HAP-1 (cell line): Measurements from ENCODE around the gene CD34.

Source experiments
- DNase-seq, 2 experiments: peaks; one replicate each; pipeline ENCODE4 v3.0.0-alpha.2; 2016 to 2020; ENCODE audit warnings: low spot score in 2 of 2
- H3K27me3 ChIP-seq: fragments of 250-450 bp; sonication (Bioruptor Pico); 2 replicates; pipeline ENCODE4 v1.5.1; 2020; ENCODE audit warnings: low read depth, mild to moderate bottlenecking, moderate library complexity
- H3K36me3 ChIP-seq: fragments of 250-450 bp; sonication (Bioruptor Pico); replicated peaks from 2 replicates; pipeline ENCODE4 v1.5.1; 2020; ENCODE audit warnings: mild to moderate bottlenecking
- H3K4me1 ChIP-seq: fragments of 250-450 bp; sonication (Bioruptor Pico); 2 replicates; pipeline ENCODE4 v1.5.1; 2020; ENCODE audit warnings: mild to moderate bottlenecking
- H3K4me3 ChIP-seq: fragments of 250-450 bp; sonication (Bioruptor Pico); 2 replicates; pipeline ENCODE4 v1.5.1; 2020; ENCODE audit warnings: mild to moderate bottlenecking, moderate library complexity
- H3K9me3 ChIP-seq: fragments of 250-450 bp; sonication (Bioruptor Pico); 2 replicates; pipeline ENCODE4 v1.5.1; 2020; ENCODE audit warnings: mild to moderate bottlenecking, moderate library complexity
- in situ Hi-C: fragments of 300-500 bp; cut with MboI; formaldehyde crosslinking; loops from 3 replicates; pipeline ENCODE4 v1.14.3; 2020; ENCODE audit warnings: low sequenced_read_pairs, inconsistent platforms, mixed read lengths

CD34 gene

GRCh38 chr1:207857447-207857846 is 53.5 kb downstream of the CD34 start:
- no peaks in the 10 kb centered on the region for H3K9me3 ChIP-seq
- peaks cover 37% of the 10 kb centered on the region for H3K36me3 ChIP-seq
- no peak for DNase-seq
- no peak overlapping the region for H3K4me3 ChIP-seq
- H3K4me1 ChIP-seq = no peaks in the 10 kb centered on the region
- in situ Hi-C loops = no loop called here
- no peaks in the 10 kb centered on the region for H3K27me3 ChIP-seq

GRCh38 chr1:207856276-207857023 is 54.5 kb downstream of the CD34 start:
- Histone ChIP-seq H3K36me3 (peaks cover 38% of the 10 kb centered on the region), H3K4me3 (no peak overlapping the region), H3K9me3 (no peaks in the 10 kb centered on the region), H3K4me1 (no peaks in the 10 kb centered on the region), H3K27me3 (no peaks in the 10 kb centered on the region)
- no peak for DNase-seq
- in situ Hi-C loops = no loop called here

- no peaks in the 10 kb centered on the region for H3K27me3 ChIP-seq
- no peak for DNase-seq
- no peaks in the 10 kb centered on the region for H3K9me3 ChIP-seq
- peaks cover 27% of the 10 kb centered on the region for H3K36me3 ChIP-seq
- no peaks in the 10 kb centered on the region for H3K4me1 ChIP-seq
- in situ Hi-C loops = no loop called here
- no peak overlapping the region for H3K4me3 ChIP-seq
These were observed 56.9 kb downstream of the CD34 start for GRCh38 chr1:207854001-207854400.

- in situ Hi-C loops = no loop called here
These were observed 57.6 kb downstream of the CD34 start for GRCh38 chr1:207853372-207853757.

GRCh38 chr1:207852576-207853371 is 58.2 kb downstream of the CD34 start:
- in situ Hi-C loops = no loop called here
- no peak for DNase-seq
- Histone ChIP-seq H3K4me3 (no peak overlapping the region), H3K36me3 (peaks cover 21% of the 10 kb centered on the region), H3K27me3 (no peaks in the 10 kb centered on the region), H3K9me3 (no peaks in the 10 kb centered on the region), H3K4me1 (no peaks in the 10 kb centered on the region)

More at GRCh38 chr1:207853372-207853757, 57.6 kb downstream of the CD34 start:
- Histone ChIP-seq H3K4me3 (no peak overlapping the region), H3K27me3 (no peaks in the 10 kb centered on the region), H3K36me3 (peaks cover 26% of the 10 kb centered on the region), H3K4me1 (no peaks in the 10 kb centered on the region), H3K9me3 (no peaks in the 10 kb centered on the region)
- no peak for DNase-seq

GRCh38 chr1:207851696-207852095 is 59.2 kb downstream of the CD34 start:
- DNase-seq = no peak
- Histone ChIP-seq H3K4me3 (no peak overlapping the region), H3K36me3 (peaks cover 11% of the 10 kb centered on the region), H3K9me3 (no peaks in the 10 kb centered on the region), H3K4me1 (no peaks in the 10 kb centered on the region), H3K27me3 (no peaks in the 10 kb centered on the region)
- in situ Hi-C loops = no loop called here

- in situ Hi-C loops = no loop called here
- H3K36me3 ChIP-seq = peaks cover 11% of the 10 kb centered on the region
These were observed 60.1 kb downstream of the CD34 start for GRCh38 chr1:207850621-207851407.

GRCh38 chr1:207849646-207850045 is 61.3 kb downstream of the CD34 start:
- no peak overlapping the region for H3K4me3 ChIP-seq
- DNase-seq = no peak
- no peaks in the 10 kb centered on the region for H3K9me3 ChIP-seq
- in situ Hi-C loops = no loop called here
- H3K36me3 ChIP-seq = peaks cover 11% of the 10 kb centered on the region
- no peaks in the 10 kb centered on the region for H3K27me3 ChIP-seq
- no peaks in the 10 kb centered on the region for H3K4me1 ChIP-seq

More at GRCh38 chr1:207850621-207851407, 60.1 kb downstream of the CD34 start:
- Histone ChIP-seq H3K9me3 (no peaks in the 10 kb centered on the region), H3K4me3 (no peak overlapping the region), H3K4me1 (no peaks in the 10 kb centered on the region), H3K27me3 (no peaks in the 10 kb centered on the region)
- DNase-seq = no peak

GRCh38 chr1:207849016-207849415 is 61.9 kb downstream of the CD34 start:
- DNase-seq = no peak
- Histone ChIP-seq H3K36me3 (peaks cover 11% of the 10 kb centered on the region), H3K9me3 (no peaks in the 10 kb centered on the region), H3K4me1 (no peaks in the 10 kb centered on the region), H3K4me3 (no peak overlapping the region), H3K27me3 (no peaks in the 10 kb centered on the region)
- in situ Hi-C loops = no loop called here

- no peak for DNase-seq
- Histone ChIP-seq H3K4me1 (no peaks in the 10 kb centered on the region), H3K9me3 (no peaks in the 10 kb centered on the region), H3K36me3 (peaks cover 15% of the 10 kb centered on the region), H3K27me3 (no peaks in the 10 kb centered on the region), H3K4me3 (no peak overlapping the region)
- in situ Hi-C loops = no loop called here
These were observed 62.7 kb downstream of the CD34 start for GRCh38 chr1:207848234-207848633.

- Histone ChIP-seq H3K9me3 (no peaks in the 10 kb centered on the region), H3K4me1 (no peaks in the 10 kb centered on the region), H3K27me3 (no peaks in the 10 kb centered on the region), H3K4me3 (no peak overlapping the region), H3K36me3 (peaks cover 19% of the 10 kb centered on the region)
- no peak for DNase-seq
- in situ Hi-C loops = no loop called here
These were observed 63.8 kb downstream of the CD34 start for GRCh38 chr1:207847116-207847515.

GRCh38 chr1:207845109-207845508 is 65.8 kb downstream of the CD34 start:
- no peaks in the 10 kb centered on the region for H3K27me3 ChIP-seq
- H3K9me3 ChIP-seq = no peaks in the 10 kb centered on the region
- H3K36me3 ChIP-seq = peaks cover 12% of the 10 kb centered on the region
- no peak for DNase-seq
- in situ Hi-C loops = no loop called here
- H3K4me3 ChIP-seq = no peak overlapping the region
- no peaks in the 10 kb centered on the region for H3K4me1 ChIP-seq

GRCh38 chr1:207844371-207844770 is 66.6 kb downstream of the CD34 start:
- no peaks in the 10 kb centered on the region for H3K27me3 ChIP-seq
- no peak for DNase-seq
- no peaks in the 10 kb centered on the region for H3K9me3 ChIP-seq
- no peak overlapping the region for H3K4me3 ChIP-seq
- H3K36me3 ChIP-seq = peaks cover 12% of the 10 kb centered on the region
- in situ Hi-C loops = no loop called here
- H3K4me1 ChIP-seq = no peaks in the 10 kb centered on the region

- no peaks in the 10 kb centered on the region for H3K9me3 ChIP-seq
- in situ Hi-C loops = no loop called here
- no peaks in the 10 kb centered on the region for H3K4me1 ChIP-seq
- H3K27me3 ChIP-seq = no peaks in the 10 kb centered on the region
- no peak for DNase-seq
- peaks cover 12% of the 10 kb centered on the region for H3K36me3 ChIP-seq
- no peak overlapping the region for H3K4me3 ChIP-seq
These were observed 68.4 kb downstream of the CD34 start for GRCh38 chr1:207842506-207842905.
